Measurements from ENCODE around the gene C1QL2. TPM values are rescaled to one million over a fixed set of nuclear protein-coding genes. Genes with fewer than 3 reads are reported as not detected.
A peak's percentile ranks its signal among the peaks of the same experiment; 100 is the strongest.

C1QL2 gene
- total RNA-seq, 4 donors from 2014 or later = not detected

DNA sequence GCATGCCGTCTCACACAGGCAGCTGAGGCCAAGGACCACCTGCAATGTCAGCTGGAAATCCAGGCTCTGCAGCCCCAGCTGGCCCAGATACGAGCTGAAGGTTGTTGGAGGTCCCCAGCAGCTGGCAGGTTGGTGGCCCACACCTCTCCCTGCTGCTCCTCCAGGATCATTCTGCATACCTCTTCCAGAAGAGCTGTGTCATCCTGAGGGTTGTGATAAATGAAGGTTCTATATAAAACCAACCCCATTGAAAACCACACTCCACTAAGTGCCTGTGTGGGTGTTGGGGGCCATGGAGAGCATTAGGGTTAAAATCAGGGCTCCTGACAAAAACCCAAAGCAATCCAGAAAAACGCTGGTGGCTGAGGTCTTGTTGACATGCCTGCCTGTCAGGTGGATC is 50.4 kb downstream of the C1QL2 start:
- peaks cover 0 to 25% (median 0%) of the 10 kb centered on the region in 4 donors for H3K27me3 ChIP-seq
- DNase-seq (ENCODE audit: extremely low spot score) = peak; percentile 85
- no peak overlapping the region for H3K27ac ChIP-seq (replicated peaks in 1 of 4)
- H3K36me3 ChIP-seq = no peaks in the 10 kb centered on the region
- 47% methylated on average over 3 of the region's 3 CpGs for WGBS
- intact Hi-C loops (cut with DNase I) = no loop called here
- H3K9me3 ChIP-seq = peaks cover 0 to 20% (median 12%) of the 10 kb centered on the region in 4 donors
- TF ChIP-seq EP300 (IDR thresholded peaks at IDR 0.05) = no peak
- no peak for TF ChIP-seq POLR2A (IDR thresholded peaks at IDR 0.05; ENCODE audit: low read depth)
- no peak for TF ChIP-seq POLR2AphosphoS5 (IDR thresholded peaks at IDR 0.05)
- TF ChIP-seq CTCF (IDR thresholded peaks at IDR 0.05) = no peak
- no peak overlapping the region for H3K4me3 ChIP-seq
- H3K4me1 ChIP-seq = no peaks in the 10 kb centered on the region

DNA sequence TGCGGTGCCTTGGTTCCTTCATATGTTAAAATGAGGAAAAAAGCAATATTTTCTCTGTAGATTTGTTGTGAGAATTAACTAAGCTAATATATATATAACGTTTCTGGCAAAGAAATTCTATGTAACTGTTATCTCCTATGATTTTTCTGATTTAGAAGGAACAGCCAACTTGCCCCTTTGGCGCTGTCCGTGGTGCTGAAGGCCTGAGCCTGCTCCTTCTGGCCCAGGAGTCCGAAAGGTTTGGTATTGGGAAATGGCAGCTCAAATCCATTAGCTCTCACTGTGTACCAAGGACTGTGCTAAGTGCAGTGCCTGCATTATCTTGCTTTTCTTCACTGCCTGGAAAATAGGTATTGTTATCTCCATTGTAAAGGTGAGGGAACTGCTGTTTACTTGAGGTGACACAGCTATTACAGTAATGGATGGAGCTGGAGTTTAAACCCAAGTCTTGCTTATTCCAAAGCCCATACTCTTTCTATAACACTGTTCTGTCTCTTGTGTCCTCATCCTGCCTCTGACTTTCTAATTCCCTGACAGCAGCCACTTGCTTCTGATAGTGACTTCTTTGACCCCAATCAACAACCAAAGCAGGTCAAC is 52.2 kb downstream of the C1QL2 start:
- no peaks in the 10 kb centered on the region for H3K4me1 ChIP-seq
- H3K4me3 ChIP-seq = no peak overlapping the region
- H3K27ac ChIP-seq (replicated peaks in 1 of 4) = no peak overlapping the region
- intact Hi-C loops (cut with DNase I) = no loop called here
- DNase-seq (ENCODE audit: extremely low spot score) = peak; percentile 39
- peaks cover 0 to 20% (median 15%) of the 10 kb centered on the region in 4 donors for H3K9me3 ChIP-seq
- peaks cover 0 to 14% (median 0%) of the 10 kb centered on the region in 4 donors for H3K27me3 ChIP-seq
- 30% methylated on average over 5 of the region's 5 CpGs for WGBS
- no peaks in the 10 kb centered on the region for H3K36me3 ChIP-seq
- TF ChIP-seq POLR2AphosphoS5 (IDR thresholded peaks at IDR 0.05) = no peak
- TF ChIP-seq POLR2A (IDR thresholded peaks at IDR 0.05; ENCODE audit: low read depth) = no peak

Small RNA genes within 50 kb of the gene (small RNA-seq; reads per million reads assigned to genes)
- 0 reads per million in 3 donors for gene RN7SL468P

Other genes starting within 250 kb of the C1QL2 start
- 10 to 100 TPM in 2 of 4 donors, 1 to 10 TPM in 2; 7.3 to 19.8 (median 12.9) TPM for gene MARCO, start 216.6 kb downstream of the C1QL2 start, total RNA-seq
- 1 to 10 TPM; 2.5 to 5.9 (median 5.2) TPM for gene STEAP3, start 65.1 kb upstream of the C1QL2 start, total RNA-seq
- 10 to 100 TPM in 2 of 4 donors, 1 to 10 TPM in 2; 8.7 to 14.6 (median 11.2) TPM for gene C2orf76, start 208.1 kb upstream of the C1QL2 start, total RNA-seq
- 10 to 100 TPM; 41.8 to 72.3 (median 59.3) TPM for gene DBI, start 208.2 kb upstream of the C1QL2 start, total RNA-seq